ENCODE results near the gene TMEM140.
"Not testable (repeated sequence)": the region's sequence is repeated elsewhere in the genome, so short reads cannot be mapped to it uniquely, and the experiment has no call there.

TMEM140 gene

DNA sequence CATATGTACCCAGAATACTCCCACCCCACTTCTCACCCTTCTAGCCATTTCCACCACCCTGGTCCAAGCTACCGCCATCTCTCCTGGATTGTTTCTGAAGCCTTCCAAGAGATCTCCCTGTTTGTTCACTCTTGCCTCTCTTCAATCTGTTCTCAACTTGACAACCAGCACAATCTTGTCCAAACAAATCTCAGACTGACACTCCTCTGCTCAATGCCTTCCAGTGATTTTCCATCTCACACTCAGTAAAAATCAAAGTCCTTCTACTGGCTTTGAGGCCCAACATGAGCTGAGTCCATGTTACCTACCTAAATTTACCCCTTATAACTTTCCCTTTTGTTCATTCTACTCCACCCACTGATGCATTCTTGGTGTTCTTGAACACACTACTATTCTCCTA, 33.2 kb upstream of the TMEM140 start:
- no peak for ATAC-seq
- TF ChIP-seq ZC3H10 (CRISPR knock-in tag; IDR thresholded peaks at IDR 0.05) = no peak
- TF ChIP-seq, protein P1, sequence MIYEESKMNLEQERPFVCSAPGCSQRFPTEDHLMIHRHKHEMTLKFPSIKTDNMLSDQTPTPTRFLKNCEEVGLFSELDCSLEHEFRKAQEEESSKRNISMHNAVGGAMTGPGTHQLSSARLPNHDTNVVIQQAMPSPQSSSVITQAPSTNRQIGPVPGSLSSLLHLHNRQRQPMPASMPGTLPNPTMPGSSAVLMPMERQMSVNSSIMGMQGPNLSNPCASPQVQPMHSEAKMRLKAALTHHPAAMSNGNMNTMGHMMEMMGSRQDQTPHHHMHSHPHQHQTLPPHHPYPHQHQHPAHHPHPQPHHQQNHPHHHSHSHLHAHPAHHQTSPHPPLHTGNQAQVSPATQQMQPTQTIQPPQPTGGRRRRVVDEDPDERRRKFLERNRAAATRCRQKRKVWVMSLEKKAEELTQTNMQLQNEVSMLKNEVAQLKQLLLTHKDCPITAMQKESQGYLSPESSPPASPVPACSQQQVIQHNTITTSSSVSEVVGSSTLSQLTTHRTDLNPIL (CRISPR knock-in tag; IDR thresholded peaks at IDR 0.05; ENCODE audit: low read depth) = no peak
- TF ChIP-seq ESRRG (CRISPR knock-in tag; IDR thresholded peaks at IDR 0.05) = no peak
- TF ChIP-seq CSDC2 (CRISPR knock-in tag; IDR thresholded peaks at IDR 0.05) = no peak
- TF ChIP-seq PPARA (CRISPR knock-in tag; IDR thresholded peaks at IDR 0.05; ENCODE audit: borderline replicate concordance) = no peak

DNA sequence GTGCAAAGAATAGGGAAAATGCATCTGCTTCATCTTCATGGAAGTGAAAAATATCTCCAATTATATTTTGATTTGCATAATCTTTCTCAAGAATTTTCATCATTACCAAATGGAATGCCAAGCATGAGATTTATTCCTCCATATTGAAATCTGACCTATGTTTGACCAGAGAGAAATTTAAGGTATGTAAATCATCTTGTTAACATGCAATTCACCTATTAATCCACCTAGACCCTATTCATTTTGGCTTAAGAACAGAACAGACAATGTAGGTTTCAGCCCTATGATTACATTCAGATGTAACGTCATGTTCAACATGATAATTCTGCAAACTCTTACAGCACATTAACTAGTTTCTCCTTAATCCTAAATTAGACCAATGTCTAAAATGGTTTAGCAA, 30.8 kb upstream of the TMEM140 start:
- TF ChIP-seq ZNF70 (CRISPR knock-in tag; IDR thresholded peaks at IDR 0.05) (no peak), ZFP30 (CRISPR knock-in tag; IDR thresholded peaks at IDR 0.05) (no peak), PPARA (CRISPR knock-in tag; IDR thresholded peaks at IDR 0.05; ENCODE audit: borderline replicate concordance) (no peak), ISL1 (CRISPR knock-in tag; IDR thresholded peaks at IDR 0.05) (no peak), GLIS3 (CRISPR knock-in tag; IDR thresholded peaks at IDR 0.05) (no peak), OSR1 (CRISPR knock-in tag; IDR thresholded peaks at IDR 0.05) (no peak), ZNF8 (CRISPR knock-in tag; IDR thresholded peaks at IDR 0.05) (no peak)
- TF ChIP-seq, protein P2, sequence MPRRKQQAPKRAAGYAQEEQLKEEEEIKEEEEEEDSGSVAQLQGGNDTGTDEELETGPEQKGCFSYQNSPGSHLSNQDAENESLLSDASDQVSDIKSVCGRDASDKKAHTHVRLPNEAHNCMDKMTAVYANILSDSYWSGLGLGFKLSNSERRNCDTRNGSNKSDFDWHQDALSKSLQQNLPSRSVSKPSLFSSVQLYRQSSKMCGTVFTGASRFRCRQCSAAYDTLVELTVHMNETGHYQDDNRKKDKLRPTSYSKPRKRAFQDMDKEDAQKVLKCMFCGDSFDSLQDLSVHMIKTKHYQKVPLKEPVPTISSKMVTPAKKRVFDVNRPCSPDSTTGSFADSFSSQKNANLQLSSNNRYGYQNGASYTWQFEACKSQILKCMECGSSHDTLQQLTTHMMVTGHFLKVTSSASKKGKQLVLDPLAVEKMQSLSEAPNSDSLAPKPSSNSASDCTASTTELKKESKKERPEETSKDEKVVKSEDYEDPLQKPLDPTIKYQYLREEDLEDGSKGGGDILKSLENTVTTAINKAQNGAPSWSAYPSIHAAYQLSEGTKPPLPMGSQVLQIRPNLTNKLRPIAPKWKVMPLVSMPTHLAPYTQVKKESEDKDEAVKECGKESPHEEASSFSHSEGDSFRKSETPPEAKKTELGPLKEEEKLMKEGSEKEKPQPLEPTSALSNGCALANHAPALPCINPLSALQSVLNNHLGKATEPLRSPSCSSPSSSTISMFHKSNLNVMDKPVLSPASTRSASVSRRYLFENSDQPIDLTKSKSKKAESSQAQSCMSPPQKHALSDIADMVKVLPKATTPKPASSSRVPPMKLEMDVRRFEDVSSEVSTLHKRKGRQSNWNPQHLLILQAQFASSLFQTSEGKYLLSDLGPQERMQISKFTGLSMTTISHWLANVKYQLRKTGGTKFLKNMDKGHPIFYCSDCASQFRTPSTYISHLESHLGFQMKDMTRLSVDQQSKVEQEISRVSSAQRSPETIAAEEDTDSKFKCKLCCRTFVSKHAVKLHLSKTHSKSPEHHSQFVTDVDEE (CRISPR knock-in tag; IDR thresholded peaks at IDR 0.05) = no peak
- ATAC-seq = no peak

DNA sequence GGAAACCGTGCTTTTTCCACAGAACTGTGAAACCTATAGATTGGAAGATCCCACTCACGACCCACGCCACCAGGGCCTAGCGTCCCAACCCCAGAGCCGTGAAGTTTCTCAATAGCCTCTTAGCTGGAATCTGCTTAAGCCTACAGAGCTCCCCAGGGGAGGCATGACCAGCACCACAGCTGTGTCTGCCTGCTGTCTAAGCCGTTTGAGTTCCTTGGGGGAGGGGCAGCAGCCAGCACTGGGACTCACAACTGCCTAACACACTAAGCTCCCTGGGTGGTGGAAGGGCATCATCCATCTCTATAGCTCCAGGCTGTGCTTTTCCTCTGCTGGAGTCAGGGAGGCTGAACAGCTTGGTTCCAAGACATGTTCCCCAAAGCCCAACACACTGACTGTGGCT, 26.0 kb upstream of the TMEM140 start:
- TF ChIP-seq ZNF70 (CRISPR knock-in tag; IDR thresholded peaks at IDR 0.05) = no peak
- no peak for TF ChIP-seq ZFP3 (CRISPR knock-in tag; IDR thresholded peaks at IDR 0.05)
- no peak for TF ChIP-seq OSR1 (CRISPR knock-in tag; IDR thresholded peaks at IDR 0.05)
- TF ChIP-seq PPARA (CRISPR knock-in tag; IDR thresholded peaks at IDR 0.05; ENCODE audit: borderline replicate concordance) = no peak
- no peak for TF ChIP-seq GLIS3 (CRISPR knock-in tag; IDR thresholded peaks at IDR 0.05)
- no peak for TF ChIP-seq SNAI2 (CRISPR knock-in tag; IDR thresholded peaks at IDR 0.05)
- TF ChIP-seq, protein P1 (CRISPR knock-in tag; IDR thresholded peaks at IDR 0.05; ENCODE audit: low read depth) = no peak
- no peak for TF ChIP-seq TOX (CRISPR knock-in tag; IDR thresholded peaks at IDR 0.05; ENCODE audit: borderline replicate concordance)
- TF ChIP-seq ZFP30 (CRISPR knock-in tag; IDR thresholded peaks at IDR 0.05) = no peak
- no peak for TF ChIP-seq ZC3H10 (CRISPR knock-in tag; IDR thresholded peaks at IDR 0.05)
- no peak for TF ChIP-seq ZNF565 (CRISPR knock-in tag; conservative IDR thresholded peaks at IDR 0.05; ENCODE audit: low read depth)
- no peak for ATAC-seq

DNA sequence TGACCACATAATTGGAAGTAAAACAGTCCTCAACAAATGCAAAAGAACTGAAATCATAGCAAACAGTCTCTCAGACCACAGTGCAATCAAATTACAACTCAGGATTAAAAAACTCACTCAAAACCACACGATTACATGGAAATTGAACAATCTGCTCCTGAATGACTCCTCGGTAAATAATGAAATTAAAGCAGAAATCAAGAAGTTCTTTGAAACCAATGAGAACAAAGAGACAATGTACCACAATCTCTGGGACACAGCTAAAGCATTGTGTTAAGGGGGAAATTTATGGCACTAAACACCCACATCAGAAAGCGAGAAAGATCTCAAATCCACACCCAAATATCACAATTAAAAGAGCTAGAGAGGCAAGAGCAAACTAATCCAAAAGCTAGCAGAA, 23.2 kb upstream of the TMEM140 start:
- not testable (repeated sequence) for ATAC-seq

DNA sequence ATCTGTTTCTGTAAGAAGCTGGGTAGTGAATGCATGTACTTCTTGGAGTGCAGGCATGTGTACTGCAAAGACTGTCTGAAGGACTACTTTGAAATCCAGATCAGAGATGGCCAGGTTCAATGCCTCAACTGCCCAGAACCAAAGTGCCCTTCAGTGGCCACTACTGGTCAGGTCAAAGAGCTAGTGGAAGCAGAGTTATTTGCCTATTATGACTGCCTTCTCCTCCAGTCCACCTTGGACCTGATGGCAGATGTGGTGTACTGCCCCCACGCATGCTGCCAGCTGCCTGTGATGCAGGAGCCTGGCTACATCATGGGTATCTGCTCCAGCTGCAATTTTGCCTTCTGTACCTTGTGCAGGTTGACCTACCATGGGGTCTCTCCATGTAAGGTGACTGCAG, 18.9 kb upstream of the TMEM140 start:
- ATAC-seq = no peak; the same call in 2 of the 3 replicates
- TF ChIP-seq ZNF8 (CRISPR knock-in tag; IDR thresholded peaks at IDR 0.05) (no peak), ZNF565 (CRISPR knock-in tag; conservative IDR thresholded peaks at IDR 0.05; ENCODE audit: low read depth) (no peak), ISL1 (CRISPR knock-in tag; IDR thresholded peaks at IDR 0.05) (no peak), OSR1 (CRISPR knock-in tag; IDR thresholded peaks at IDR 0.05) (no peak), GLIS3 (CRISPR knock-in tag; IDR thresholded peaks at IDR 0.05) (no peak), TCF4 (CRISPR knock-in tag; IDR thresholded peaks at IDR 0.05; ENCODE audit: borderline replicate concordance) (no peak), CSDC2 (CRISPR knock-in tag; IDR thresholded peaks at IDR 0.05) (no peak), RARB (CRISPR knock-in tag; IDR thresholded peaks at IDR 0.05) (no peak)
- TF ChIP-seq, protein P3, sequence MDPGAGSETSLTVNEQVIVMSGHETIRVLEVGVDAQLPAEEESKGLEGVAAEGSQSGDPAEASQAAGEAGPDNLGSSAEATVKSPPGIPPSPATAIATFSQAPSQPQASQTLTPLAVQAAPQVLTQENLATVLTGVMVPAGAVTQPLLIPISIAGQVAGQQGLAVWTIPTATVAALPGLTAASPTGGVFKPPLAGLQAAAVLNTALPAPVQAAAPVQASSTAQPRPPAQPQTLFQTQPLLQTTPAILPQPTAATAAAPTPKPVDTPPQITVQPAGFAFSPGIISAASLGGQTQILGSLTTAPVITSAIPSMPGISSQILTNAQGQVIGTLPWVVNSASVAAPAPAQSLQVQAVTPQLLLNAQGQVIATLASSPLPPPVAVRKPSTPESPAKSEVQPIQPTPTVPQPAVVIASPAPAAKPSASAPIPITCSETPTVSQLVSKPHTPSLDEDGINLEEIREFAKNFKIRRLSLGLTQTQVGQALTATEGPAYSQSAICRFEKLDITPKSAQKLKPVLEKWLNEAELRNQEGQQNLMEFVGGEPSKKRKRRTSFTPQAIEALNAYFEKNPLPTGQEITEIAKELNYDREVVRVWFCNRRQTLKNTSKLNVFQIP (CRISPR knock-in tag; IDR thresholded peaks at IDR 0.05; ENCODE audit: borderline replicate concordance, low read depth) = no peak
- TF ChIP-seq, protein P4, sequence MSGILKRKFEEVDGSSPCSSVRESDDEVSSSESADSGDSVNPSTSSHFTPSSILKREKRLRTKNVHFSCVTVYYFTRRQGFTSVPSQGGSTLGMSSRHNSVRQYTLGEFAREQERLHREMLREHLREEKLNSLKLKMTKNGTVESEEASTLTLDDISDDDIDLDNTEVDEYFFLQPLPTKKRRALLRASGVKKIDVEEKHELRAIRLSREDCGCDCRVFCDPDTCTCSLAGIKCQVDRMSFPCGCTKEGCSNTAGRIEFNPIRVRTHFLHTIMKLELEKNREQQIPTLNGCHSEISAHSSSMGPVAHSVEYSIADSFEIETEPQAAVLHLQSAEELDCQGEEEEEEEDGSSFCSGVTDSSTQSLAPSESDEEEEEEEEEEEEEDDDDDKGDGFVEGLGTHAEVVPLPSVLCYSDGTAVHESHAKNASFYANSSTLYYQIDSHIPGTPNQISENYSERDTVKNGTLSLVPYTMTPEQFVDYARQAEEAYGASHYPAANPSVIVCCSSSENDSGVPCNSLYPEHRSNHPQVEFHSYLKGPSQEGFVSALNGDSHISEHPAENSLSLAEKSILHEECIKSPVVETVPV (CRISPR knock-in tag; IDR thresholded peaks at IDR 0.05) = no peak
- TF ChIP-seq, protein P5, sequence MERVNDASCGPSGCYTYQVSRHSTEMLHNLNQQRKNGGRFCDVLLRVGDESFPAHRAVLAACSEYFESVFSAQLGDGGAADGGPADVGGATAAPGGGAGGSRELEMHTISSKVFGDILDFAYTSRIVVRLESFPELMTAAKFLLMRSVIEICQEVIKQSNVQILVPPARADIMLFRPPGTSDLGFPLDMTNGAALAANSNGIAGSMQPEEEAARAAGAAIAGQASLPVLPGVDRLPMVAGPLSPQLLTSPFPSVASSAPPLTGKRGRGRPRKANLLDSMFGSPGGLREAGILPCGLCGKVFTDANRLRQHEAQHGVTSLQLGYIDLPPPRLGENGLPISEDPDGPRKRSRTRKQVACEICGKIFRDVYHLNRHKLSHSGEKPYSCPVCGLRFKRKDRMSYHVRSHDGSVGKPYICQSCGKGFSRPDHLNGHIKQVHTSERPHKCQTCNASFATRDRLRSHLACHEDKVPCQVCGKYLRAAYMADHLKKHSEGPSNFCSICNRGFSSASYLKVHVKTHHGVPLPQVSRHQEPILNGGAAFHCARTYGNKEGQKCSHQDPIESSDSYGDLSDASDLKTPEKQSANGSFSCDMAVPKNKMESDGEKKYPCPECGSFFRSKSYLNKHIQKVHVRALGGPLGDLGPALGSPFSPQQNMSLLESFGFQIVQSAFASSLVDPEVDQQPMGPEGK (CRISPR knock-in tag; IDR thresholded peaks at IDR 0.05; ENCODE audit: borderline replicate concordance) = no peak
- TF ChIP-seq, protein P1 (CRISPR knock-in tag; IDR thresholded peaks at IDR 0.05; ENCODE audit: low read depth) = no peak
